ENCODE results near the gene ENC1.

- TF ChIP-seq CTCF (IDR thresholded peaks at IDR 0.05), result no peak
- TF ChIP-seq POLR2AphosphoS5 (IDR thresholded peaks at IDR 0.05), result no peak
Observed at GRCh38 chr5:74612045-74612444, 28.5 kb downstream of the ENC1 start.

Data from suprapubic skin (tissue), 3 donors.